HG02588 (cell line): Measurements from ENCODE around the gene EVA1C.
"Not testable (repeated sequence)": the region's sequence is repeated elsewhere in the genome, so short reads cannot be mapped to it uniquely, and the experiment has no call there.

Experiments
- ATAC-seq: cut with Tn5 transposase; IDR thresholded peaks from one replicate; pipeline ENCODE4 v1.9.1; 2021; ENCODE audit warnings: mild to moderate bottlenecking, moderate library complexity; ENCODE audit not compliant: unreplicated experiment

The EVA1C gene

DNA sequence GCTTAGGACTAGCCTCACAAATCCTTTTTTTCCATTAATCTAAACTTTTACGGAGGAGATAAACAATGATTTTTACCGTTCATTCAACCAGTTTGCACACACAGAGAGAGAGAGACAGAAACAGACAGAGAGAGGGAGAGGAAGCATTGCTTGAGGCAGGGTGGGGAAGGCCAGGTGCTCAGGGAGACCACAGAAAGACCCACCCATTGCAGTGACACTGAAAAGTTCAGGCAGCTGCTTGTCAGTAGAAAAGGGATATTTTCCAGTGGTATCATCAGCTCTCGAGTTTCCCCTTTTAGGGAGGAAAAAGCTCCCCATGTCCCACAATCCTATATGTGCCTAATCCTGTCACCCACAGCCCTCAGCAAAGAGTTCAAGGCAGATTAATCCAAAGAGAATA lies 145.6 kb downstream of the EVA1C start:
- ATAC-seq = no peak

DNA sequence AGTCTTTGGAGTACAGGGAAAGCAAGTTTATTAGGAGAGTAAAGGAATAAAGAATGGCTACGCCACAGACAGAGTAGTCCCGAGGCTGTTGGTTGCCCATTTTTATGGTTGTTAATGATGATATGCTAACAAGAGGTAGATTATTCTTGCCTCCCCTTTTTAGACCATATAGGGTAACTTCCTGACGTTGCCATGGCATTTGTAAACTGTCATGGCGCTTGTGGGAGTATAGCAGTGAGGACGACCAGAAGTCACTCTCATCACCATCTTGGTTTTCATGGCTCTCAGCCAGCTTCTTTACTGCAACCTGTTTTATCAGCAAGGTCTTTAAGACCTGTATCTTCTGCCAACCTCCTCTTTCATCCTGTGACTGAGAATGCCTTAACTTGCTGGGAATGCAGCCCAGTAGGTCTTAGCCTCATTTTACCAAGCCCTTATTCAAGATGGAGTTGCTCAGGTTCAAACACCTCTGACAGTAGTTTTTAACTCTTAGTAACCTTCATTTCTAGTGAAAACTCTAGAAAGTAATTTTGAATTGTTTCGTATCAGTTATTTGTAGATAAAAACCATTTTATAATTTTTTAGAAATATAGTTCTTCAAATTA lies 146.6 kb downstream of the EVA1C start:
- no peak for ATAC-seq

DNA sequence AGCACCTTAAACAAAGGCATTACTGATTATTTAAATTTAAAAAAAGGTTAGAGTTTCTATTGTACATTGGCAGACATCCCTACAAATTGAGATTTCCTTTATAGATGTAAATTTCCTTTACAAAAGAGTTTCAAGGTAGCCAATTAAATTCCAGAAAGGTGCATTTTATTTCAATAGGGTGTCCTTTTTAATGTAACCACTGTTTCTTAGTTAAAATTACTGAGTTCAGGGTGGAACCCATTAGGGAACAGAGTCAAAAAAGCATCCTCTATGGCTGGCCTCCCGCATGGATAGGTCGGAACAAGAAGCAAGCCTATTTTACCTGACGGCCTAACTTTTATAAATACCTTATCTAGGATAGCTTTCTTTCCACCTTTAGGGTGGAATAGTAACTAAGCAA lies 148.4 kb downstream of the EVA1C start:
- ATAC-seq = no peak

DNA sequence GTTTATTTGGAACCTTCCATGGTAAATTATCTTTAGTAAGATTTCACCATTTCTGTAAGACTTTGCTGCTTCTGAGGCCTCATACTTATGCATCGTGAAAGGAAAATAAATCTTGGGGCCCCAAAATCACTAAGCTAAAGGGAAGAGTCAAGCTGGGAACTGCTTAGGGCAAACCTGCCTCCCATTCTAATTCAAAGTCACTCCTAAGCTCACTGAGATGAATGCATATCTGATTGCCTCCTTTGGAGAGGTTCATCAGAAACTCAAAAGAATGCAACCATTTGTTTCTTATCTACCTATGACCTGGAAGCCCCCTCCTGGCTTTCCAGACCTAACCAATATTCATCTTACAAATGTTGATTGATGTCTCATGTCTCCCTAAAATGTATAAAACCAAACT lies 149.0 kb downstream of the EVA1C start:
- ATAC-seq = not testable (repeated sequence)

DNA sequence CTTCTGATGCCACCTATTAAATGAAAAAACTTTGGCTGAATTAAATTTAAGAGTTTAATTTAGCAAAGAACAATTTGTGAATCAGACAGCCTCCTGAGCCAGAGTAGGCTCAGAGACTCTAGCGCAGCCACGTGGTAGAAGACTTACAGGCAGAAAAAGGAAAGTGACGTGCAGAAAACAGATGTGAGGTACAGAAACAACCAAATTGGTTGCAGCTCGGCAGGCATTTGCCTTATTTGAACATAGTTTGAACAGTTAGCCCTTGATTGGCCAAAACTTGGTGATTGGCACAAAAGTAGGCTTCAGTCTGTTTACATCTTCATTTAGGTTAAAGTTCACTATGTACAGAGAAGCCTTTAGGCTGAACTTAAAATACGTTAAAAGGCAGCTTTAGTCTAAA lies 149.9 kb downstream of the EVA1C start:
- no peak for ATAC-seq

DNA sequence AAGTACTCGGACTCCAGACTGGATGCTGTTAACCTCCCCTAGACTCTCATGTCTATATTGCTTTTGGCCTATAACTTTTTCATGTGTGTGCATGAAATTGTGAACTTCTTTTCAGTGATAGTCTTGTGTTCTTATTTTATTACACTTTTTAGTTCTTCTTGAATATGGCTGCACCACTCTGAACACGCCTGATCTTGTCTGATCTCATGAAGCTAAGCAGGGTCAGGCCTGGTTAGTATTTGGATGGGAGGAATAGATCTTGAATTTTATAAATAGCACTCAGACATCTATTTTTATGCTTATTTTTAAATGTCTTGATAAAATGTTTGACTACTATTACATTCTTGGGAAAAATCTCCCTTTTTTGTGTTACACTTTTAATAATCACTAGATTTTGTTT lies 150.4 kb downstream of the EVA1C start:
- no peak for ATAC-seq
